Thyroid gland (tissue), 4 donors: Measurements from ENCODE around the gene SH3BP4. TPM values are rescaled to one million over a fixed set of nuclear protein-coding genes. Genes with fewer than 3 reads are reported as not detected.

Experiments used
- DNase-seq, 2 donors: peaks; one replicate each; pipeline ENCODE4 v3.0.0-alpha.2; 2019
- H3K27ac ChIP-seq, 3 donors: fragments of 200-600 bp; sonication (generic); 1 replicate in 2 of 3; 2 replicates in 1 of 3; pipeline ENCODE4 v1.5.1; 2016 to 2019; ENCODE audit warnings: mild to moderate bottlenecking in 1 of 3, moderate library complexity in 1 of 3
- H3K27me3 ChIP-seq: fragments of 200-600 bp; sonication (generic); one replicate; pipeline ENCODE4 v1.5.1; 2019
- H3K36me3 ChIP-seq, 2 donors: fragments of 200-600 bp; sonication (generic); one replicate each; pipeline ENCODE4 v1.5.1; 2016 to 2019
- H3K4me1 ChIP-seq, 2 donors: fragments of 200-600 bp; sonication (generic); one replicate each; pipeline ENCODE4 v1.5.1; 2017 to 2019
- H3K4me3 ChIP-seq, 3 donors: fragments of 200-600 bp; sonication (generic); replicated peaks in 1 of 3; 1 replicate in 2 of 3; 2 replicates in 1 of 3; pipeline ENCODE4 v1.5.1; 2016; ENCODE audit warnings: mild to moderate bottlenecking in 1 of 3
- H3K9me3 ChIP-seq: fragments of 200-600 bp; sonication (generic); one replicate; pipeline ENCODE4 v1.5.1; 2017
- CTCF ChIP-seq, 6 experiments: fragments of 200-600 bp in 3 of 6; fragments of 450-650 bp in 3 of 6; sonication (generic) in 3 of 6; IDR thresholded peaks; one replicate each; pipeline ENCODE4 v1.5.1; 2016 to 2019; ENCODE audit warnings: antibody characterized with exemption in 6 of 6, mild to moderate bottlenecking in 2 of 6, inconsistent platforms in 1 of 6, moderate library complexity in 1 of 6
- POLR2A ChIP-seq, 2 donors: fragments of 450-650 bp; IDR thresholded peaks; one replicate each; pipeline ENCODE4 v1.6.1; 2017; ENCODE audit warnings: antibody characterized with exemption in 2 of 2, mild to moderate bottlenecking in 2 of 2, moderate library complexity in 1 of 2
- WGBS, 2 donors: methylation state at CpG; one replicate each; pipeline ENCODE4 v1.1.5; 2017; 5-methylcytosine and 5-hydroxymethylcytosine counted together
- intact Hi-C: fragments of 100-400 bp; cut with DNase I; formaldehyde crosslinking; loops from one replicate; pipeline ENCODE4 v1.15.1; 2023
- total RNA-seq, 4 donors: library from RNA; depleted of rRNA; stranded (reverse); fragments of >200 nt; gene quantifications; one replicate each; pipeline ENCODE4 v1.2.3, GENCODE V29; 2016

The SH3BP4 gene
- total RNA-seq, 4 donors from 2014 or later: 36.9 to 64.6 (median 47.9) TPM

GRCh38 chr2:235061656-235062055 is 109.8 kb downstream of the SH3BP4 start:
- TF ChIP-seq CTCF (IDR thresholded peaks at IDR 0.05): no peak
- TF ChIP-seq POLR2A (IDR thresholded peaks at IDR 0.05): no peak
- Histone ChIP-seq H3K27ac (no peak overlapping the region), H3K4me3 (no peak overlapping the region), H3K9me3 (no peaks in the 10 kb centered on the region), H3K27me3 (no peaks in the 10 kb centered on the region), H3K4me1 (no peaks in the 10 kb centered on the region), H3K36me3 (no peaks in the 10 kb centered on the region)
- DNase-seq: no peak
- intact Hi-C loops: no loop called here
- WGBS, 2 donors: 90 to 94% methylated on average over 10 of the region's 10 CpGs

- Histone ChIP-seq H3K27me3 (no peaks in the 10 kb centered on the region), H3K27ac (no peak overlapping the region), H3K9me3 (no peaks in the 10 kb centered on the region), H3K36me3 (no peaks in the 10 kb centered on the region), H3K4me3 (no peak overlapping the region), H3K4me1 (no peaks in the 10 kb centered on the region)
- intact Hi-C loops: no loop called here
- TF ChIP-seq CTCF (IDR thresholded peaks at IDR 0.05): no peak
- TF ChIP-seq POLR2A (IDR thresholded peaks at IDR 0.05): no peak
- WGBS, 2 donors: 62 to 73% methylated on average over 17 of the region's 17 CpGs
- DNase-seq: no peak
Measured at GRCh38 chr2:235063471-235063961, 111.7 kb downstream of the SH3BP4 start.

GRCh38 chr2:235064976-235065375 is 113.2 kb downstream of the SH3BP4 start:
- Histone ChIP-seq H3K27ac (no peak overlapping the region), H3K4me3 (no peak overlapping the region), H3K27me3 (no peaks in the 10 kb centered on the region), H3K4me1 (no peaks in the 10 kb centered on the region), H3K9me3 (no peaks in the 10 kb centered on the region), H3K36me3 (no peaks in the 10 kb centered on the region)
- DNase-seq: no peak
- WGBS, 2 donors: 84 to 87% methylated on average over 7 of the region's 7 CpGs
- no peak for TF ChIP-seq POLR2A (IDR thresholded peaks at IDR 0.05)
- TF ChIP-seq CTCF (IDR thresholded peaks at IDR 0.05): no peak
- intact Hi-C loops: no loop called here

- no peaks in the 10 kb centered on the region for H3K9me3 ChIP-seq
- H3K27ac ChIP-seq: no peak overlapping the region
- no peaks in the 10 kb centered on the region for H3K27me3 ChIP-seq
- H3K4me1 ChIP-seq: no peaks in the 10 kb centered on the region
- no peaks in the 10 kb centered on the region for H3K36me3 ChIP-seq
- TF ChIP-seq POLR2A (IDR thresholded peaks at IDR 0.05) (no peak), CTCF (IDR thresholded peaks at IDR 0.05) (no peak)
- H3K4me3 ChIP-seq: no peak overlapping the region
- no peak for DNase-seq
- 57 to 64% methylated on average over 4 of the region's 4 CpGs for WGBS, 2 donors
- intact Hi-C loops: no loop called here
Measured at GRCh38 chr2:235066490-235066889, 114.7 kb downstream of the SH3BP4 start.

GRCh38 chr2:235066895-235067294 is 115.1 kb downstream of the SH3BP4 start:
- intact Hi-C loops: no loop called here
- H3K36me3 ChIP-seq: no peaks in the 10 kb centered on the region
- WGBS, 2 donors: 64 to 78% methylated on average over 4 of the region's 4 CpGs
- H3K4me1 ChIP-seq: no peaks in the 10 kb centered on the region
- H3K9me3 ChIP-seq: no peaks in the 10 kb centered on the region
- H3K4me3 ChIP-seq: no peak overlapping the region
- H3K27me3 ChIP-seq: no peaks in the 10 kb centered on the region
- no peak for TF ChIP-seq CTCF (IDR thresholded peaks at IDR 0.05)
- TF ChIP-seq POLR2A (IDR thresholded peaks at IDR 0.05): no peak
- H3K27ac ChIP-seq: no peak overlapping the region
- DNase-seq: no peak
